Measurements from ENCODE around the gene RIMBP3B.
"Not testable (repeated sequence)": the region's sequence is repeated elsewhere in the genome, so short reads cannot be mapped to it uniquely, and the experiment has no call there.

- TF ChIP-seq CTCF, POLR2A (IDR thresholded peaks at IDR 0.05): not testable (repeated sequence)
Measured at GRCh38 chr22:21363803-21364202, 19.7 kb upstream of the RIMBP3B start.
